ENCODE data around the gene BCL2L1. TPM values are rescaled to one million over a fixed set of nuclear protein-coding genes. Genes with fewer than 3 reads are reported as not detected.
A peak's percentile ranks its signal among the peaks of the same experiment; 100 is the strongest.

The BCL2L1 gene
- total RNA-seq, 6 donors from 2014 or later, result 131 to 245 (median 182) TPM

DNA sequence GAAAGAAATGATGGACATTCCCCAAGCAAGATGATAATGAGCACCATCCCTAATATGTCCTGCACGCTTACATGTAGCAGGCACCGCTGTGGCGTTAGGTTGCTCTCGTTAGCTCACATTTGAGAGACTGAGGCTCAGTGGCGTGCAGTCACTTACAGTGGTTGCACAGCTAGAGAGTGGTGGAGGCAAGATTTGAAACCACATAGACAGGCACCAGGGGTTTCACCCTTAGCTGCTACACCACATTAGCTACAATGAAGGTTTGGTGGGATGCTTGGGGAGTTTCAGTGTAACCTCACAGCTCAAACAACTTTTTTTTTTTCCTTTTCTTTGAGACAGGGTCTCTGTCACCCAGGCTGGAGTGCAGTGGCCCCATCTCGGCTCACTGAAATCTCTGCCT, 81.3 kb downstream of the BCL2L1 start:
- no peaks in the 10 kb centered on the region for H3K36me3 ChIP-seq
- H3K27me3 ChIP-seq, result peaks cover 0 to 5% (median 0%) of the 10 kb centered on the region in 4 donors
- no peaks in the 10 kb centered on the region for H3K4me1 ChIP-seq
- WGBS, 2 donors, result 90 to 95% methylated on average over 6 of the region's 6 CpGs
- no peak overlapping the region for H3K27ac ChIP-seq
- TF ChIP-seq, protein P1, sequence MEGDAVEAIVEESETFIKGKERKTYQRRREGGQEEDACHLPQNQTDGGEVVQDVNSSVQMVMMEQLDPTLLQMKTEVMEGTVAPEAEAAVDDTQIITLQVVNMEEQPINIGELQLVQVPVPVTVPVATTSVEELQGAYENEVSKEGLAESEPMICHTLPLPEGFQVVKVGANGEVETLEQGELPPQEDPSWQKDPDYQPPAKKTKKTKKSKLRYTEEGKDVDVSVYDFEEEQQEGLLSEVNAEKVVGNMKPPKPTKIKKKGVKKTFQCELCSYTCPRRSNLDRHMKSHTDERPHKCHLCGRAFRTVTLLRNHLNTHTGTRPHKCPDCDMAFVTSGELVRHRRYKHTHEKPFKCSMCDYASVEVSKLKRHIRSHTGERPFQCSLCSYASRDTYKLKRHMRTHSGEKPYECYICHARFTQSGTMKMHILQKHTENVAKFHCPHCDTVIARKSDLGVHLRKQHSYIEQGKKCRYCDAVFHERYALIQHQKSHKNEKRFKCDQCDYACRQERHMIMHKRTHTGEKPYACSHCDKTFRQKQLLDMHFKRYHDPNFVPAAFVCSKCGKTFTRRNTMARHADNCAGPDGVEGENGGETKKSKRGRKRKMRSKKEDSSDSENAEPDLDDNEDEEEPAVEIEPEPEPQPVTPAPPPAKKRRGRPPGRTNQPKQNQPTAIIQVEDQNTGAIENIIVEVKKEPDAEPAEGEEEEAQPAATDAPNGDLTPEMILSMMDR (IDR thresholded peaks at IDR 0.05), result no peak
- TF ChIP-seq EP300 (IDR thresholded peaks at IDR 0.05) (no peak), POLR2A (IDR thresholded peaks at IDR 0.05) (no peak), POLR2AphosphoS5 (IDR thresholded peaks at IDR 0.05) (no peak)
- H3K9me3 ChIP-seq, result no peaks in the 10 kb centered on the region
- H3K4me3 ChIP-seq, result no peak overlapping the region
- no peak for ATAC-seq (ENCODE audit: low FRiP score in 2 of 2)
- no peak for DNase-seq

DNA sequence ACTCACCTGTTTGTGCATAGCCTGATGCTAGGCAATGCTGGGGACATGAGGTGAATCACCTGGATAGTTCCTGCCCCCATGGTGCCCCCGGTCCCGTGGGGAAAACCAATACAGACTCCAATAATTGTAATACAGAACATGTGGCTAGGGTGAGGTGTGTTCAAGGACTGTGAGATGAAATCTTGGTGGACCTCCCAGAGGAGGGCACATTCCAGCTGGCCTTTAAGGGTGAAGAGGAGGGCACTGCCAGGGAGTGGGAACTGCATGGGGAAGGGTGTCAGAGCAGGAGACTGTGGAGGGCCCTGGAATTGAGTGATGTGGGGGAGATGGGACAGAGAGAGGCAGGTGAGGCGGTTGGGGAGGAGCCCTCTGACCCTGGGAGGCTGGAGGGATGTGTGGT, 82.4 kb downstream of the BCL2L1 start:
- peaks cover 0 to 5% (median 0%) of the 10 kb centered on the region in 4 donors for H3K27me3 ChIP-seq
- no peaks in the 10 kb centered on the region for H3K9me3 ChIP-seq
- ATAC-seq (ENCODE audit: low FRiP score in 2 of 2) (no peak), DNase-seq (no peak)
- H3K36me3 ChIP-seq, result no peaks in the 10 kb centered on the region
- 73 to 86% methylated on average over 3 of the region's 3 CpGs for WGBS, 2 donors
- H3K4me1 ChIP-seq, result no peaks in the 10 kb centered on the region
- no peak overlapping the region for H3K27ac ChIP-seq
- H3K4me3 ChIP-seq, result peak overlapping the region in 1 of 4 donors; percentile 5
- no peak for TF ChIP-seq POLR2A (IDR thresholded peaks at IDR 0.05)
- TF ChIP-seq, protein P1 (IDR thresholded peaks at IDR 0.05), result no peak
- no peak for TF ChIP-seq EP300 (IDR thresholded peaks at IDR 0.05)
- no peak for TF ChIP-seq POLR2AphosphoS5 (IDR thresholded peaks at IDR 0.05)

DNA sequence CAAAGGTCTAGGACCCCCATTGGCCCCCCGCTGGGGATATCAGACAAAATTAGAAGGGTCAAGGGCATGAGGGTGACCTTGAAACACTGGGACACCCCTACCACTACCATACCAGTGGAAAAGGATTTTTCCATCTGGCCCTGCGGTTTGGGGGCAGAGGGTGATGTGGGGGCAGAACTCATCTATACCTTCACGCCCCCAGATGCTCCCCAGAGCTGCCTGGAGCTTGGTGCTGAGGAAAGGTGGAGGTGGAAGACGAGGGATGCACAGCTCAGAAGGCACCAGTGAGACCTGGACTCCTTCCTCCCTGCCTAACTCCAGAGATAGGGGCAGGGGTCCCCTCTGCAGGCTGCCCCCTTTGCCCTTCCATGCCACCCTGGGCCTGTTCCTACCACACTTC, 83.9 kb downstream of the BCL2L1 start:
- no peak for TF ChIP-seq POLR2AphosphoS5 (IDR thresholded peaks at IDR 0.05)
- TF ChIP-seq, protein P1 (IDR thresholded peaks at IDR 0.05), result no peak
- no peak for TF ChIP-seq POLR2A (IDR thresholded peaks at IDR 0.05)
- TF ChIP-seq EP300 (IDR thresholded peaks at IDR 0.05), result no peak
- DNase-seq (no peak), ATAC-seq (ENCODE audit: low FRiP score in 2 of 2) (no peak)
- Histone ChIP-seq H3K36me3 (no peaks in the 10 kb centered on the region), H3K9me3 (no peaks in the 10 kb centered on the region), H3K4me3 (peak overlapping the region in 1 of 4 donors; percentile 7), H3K27me3 (peaks cover 0 to 5% (median 0%) of the 10 kb centered on the region in 4 donors), H3K27ac (peak overlapping the region in 3 of 4 donors; percentile 44 to 58 (median 44)), H3K4me1 (peaks cover 0 to 7% (median 0%) of the 10 kb centered on the region in 4 donors)
- 65 to 73% methylated on average over 2 to 4 of the region's 4 CpGs for WGBS, 2 donors

DNA sequence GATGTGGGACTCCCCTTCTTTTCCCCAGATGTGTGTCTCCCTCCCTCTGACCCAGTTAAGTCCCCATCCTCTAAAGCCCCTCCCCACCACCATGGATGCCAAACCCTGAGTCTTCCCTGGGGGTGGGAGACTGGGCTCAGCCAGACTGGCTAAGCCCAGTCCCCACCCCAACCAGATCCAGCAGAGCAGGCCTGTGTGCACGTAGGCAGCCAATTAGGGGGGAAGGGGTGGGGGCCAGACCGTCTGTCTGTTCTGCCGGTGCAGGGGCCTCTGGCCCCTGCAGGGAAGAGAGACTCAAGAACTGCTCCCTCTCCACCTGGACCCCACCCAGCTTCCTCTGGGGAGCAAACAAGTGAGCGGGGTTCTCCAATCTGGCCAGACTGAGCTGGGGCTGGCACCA, 84.4 kb downstream of the BCL2L1 start:
- no peak for TF ChIP-seq POLR2A (IDR thresholded peaks at IDR 0.05)
- TF ChIP-seq, protein P1 (IDR thresholded peaks at IDR 0.05), result no peak
- TF ChIP-seq EP300 (IDR thresholded peaks at IDR 0.05), result no peak
- TF ChIP-seq POLR2AphosphoS5 (IDR thresholded peaks at IDR 0.05), result no peak
- Histone ChIP-seq H3K9me3 (no peaks in the 10 kb centered on the region), H3K27me3 (peaks cover 0 to 5% (median 0%) of the 10 kb centered on the region in 4 donors), H3K4me3 (peak overlapping the region in 3 of 4 donors; percentile 5 to 26 (median 7)), H3K4me1 (peaks cover 0 to 7% (median 0%) of the 10 kb centered on the region in 4 donors), H3K27ac (peak overlapping the region; percentile 44 to 72 (median 53)), H3K36me3 (no peaks in the 10 kb centered on the region)
- DNase-seq, result no peak
- 47 to 72% methylated on average over 3 to 4 of the region's 4 CpGs for WGBS, 2 donors
- no peak for ATAC-seq (ENCODE audit: low FRiP score in 2 of 2)

DNA sequence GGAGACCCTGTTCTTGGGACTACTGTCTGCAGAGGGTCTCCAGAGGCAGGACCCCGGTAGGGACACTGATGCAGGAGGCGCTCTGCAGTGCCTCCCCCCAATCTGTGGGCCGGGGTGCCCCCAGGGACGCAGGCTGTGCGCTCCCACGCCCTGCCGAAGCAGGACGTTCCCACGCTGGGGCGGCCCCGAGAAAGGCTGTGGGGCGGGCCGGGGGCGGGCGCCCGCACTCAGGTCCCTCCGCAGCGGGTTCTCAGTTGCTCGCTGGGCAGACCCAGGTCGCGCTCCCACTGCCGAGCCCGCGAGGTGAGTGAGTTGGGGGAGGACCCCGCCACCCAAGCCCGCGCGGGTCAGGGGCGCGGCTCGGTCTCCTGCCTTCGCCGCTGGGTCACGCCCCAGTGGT, 85.0 kb downstream of the BCL2L1 start, which contains the start of gene COX4I2:
COX4I2 (plus strand) TSS at position 253 of the 400 bp plus-strand sequence. CDS start 1,106 bp downstream, outside the sequence.
- Histone ChIP-seq H3K4me1 (peaks cover 0 to 7% (median 0%) of the 10 kb centered on the region in 4 donors), H3K4me3 (peak within 1 kb of the TSS in 3 of 4 donors; percentile 5 to 26 (median 22)), H3K9me3 (no peaks in the 10 kb centered on the region), H3K27ac (peak within 1 kb of the TSS; percentile 44 to 72 (median 53)), H3K27me3 (peaks cover 0 to 5% (median 0%) of the 10 kb centered on the region in 4 donors), H3K36me3 (no peaks in the 10 kb centered on the region)
- ATAC-seq (ENCODE audit: low FRiP score in 2 of 2) (peak in 1 of 2 donors; percentile 34), DNase-seq (peak in 1 of 2 donors; percentile 83)
- TF ChIP-seq POLR2A (IDR thresholded peaks at IDR 0.05), result peak in 1 of 4 donors; percentile 23
- no peak for TF ChIP-seq POLR2AphosphoS5 (IDR thresholded peaks at IDR 0.05)
- no peak for TF ChIP-seq EP300 (IDR thresholded peaks at IDR 0.05)
- TF ChIP-seq, protein P1 (IDR thresholded peaks at IDR 0.05), result no peak
- WGBS, 2 donors, result 38 to 40% methylated on average over 6 to 32 of the region's 34 CpGs

All from upper lobe of left lung (tissue), 6 donors.